Activated CD8-positive, alpha-beta T cell treated with anti-CD3 and anti-CD28 coated beads, Interleukin-2, amount 10 ng/mL, durations not matched to agents 7 days and 5 days (primary cell): ENCODE measurements around the gene SIRPA. TPM values are rescaled to one million over a fixed set of nuclear protein-coding genes. Genes with fewer than 3 reads are reported as not detected.

Experiments
- total RNA-seq, 2 experiments: library from RNA; stranded (reverse); gene quantifications; one replicate each; pipeline ENCODE4 v1.2.3, GENCODE V29; 2021

The SIRPA gene
- total RNA-seq, 2 experiments from 2014 or later, result not detected

Other genes with a start within 250 kb of the SIRPA start
- 100 to 1,000 TPM; 112 to 123 TPM for gene SIRPG, start 237.6 kb upstream of the SIRPA start, total RNA-seq
- not detected for gene PDYN, start 98.7 kb downstream of the SIRPA start, total RNA-seq
- 10 to 100 TPM; 14.9 to 16.2 TPM for gene STK35, start 206.4 kb downstream of the SIRPA start, total RNA-seq